ENCODE data around the gene SLC39A9.

Gene SLC39A9

GRCh38 chr14:69398053-69398817, at the start of gene SLC39A9, which contains the start of gene ERH:
Gene SLC39A9 (plus strand): TSS chr14:69398692. CDS start chr14:69399370, 678 bp downstream.
Gene ERH (minus strand): TSS chr14:69398299. CDS start chr14:69398233, 66 bp downstream.
- TF ChIP-seq GATA2 (IDR thresholded peaks at IDR 0.05; ENCODE audit: low read depth, low read length) (no peak), GATA3 (IDR thresholded peaks at IDR 0.05; ENCODE audit: low read depth, low read length) (no peak)

GRCh38 chr14:69349091-69349777, 49.3 kb upstream of the SLC39A9 start:
- no peak for TF ChIP-seq GATA2 (IDR thresholded peaks at IDR 0.05; ENCODE audit: low read depth, low read length)
- TF ChIP-seq GATA3 (IDR thresholded peaks at IDR 0.05; ENCODE audit: low read depth, low read length), result no peak

- no peak for TF ChIP-seq GATA2 (IDR thresholded peaks at IDR 0.05; ENCODE audit: low read depth, low read length)
These were observed 47.6 kb upstream of the SLC39A9 start for GRCh38 chr14:69350892-69351291.

- TF ChIP-seq GATA2 (IDR thresholded peaks at IDR 0.05; ENCODE audit: low read depth, low read length), result no peak
- TF ChIP-seq GATA3 (IDR thresholded peaks at IDR 0.05; ENCODE audit: low read depth, low read length), result no peak
These were observed 47.1 kb upstream of the SLC39A9 start for GRCh38 chr14:69351385-69351784.

GRCh38 chr14:69351911-69352310, 46.6 kb upstream of the SLC39A9 start:
- no peak for TF ChIP-seq GATA2 (IDR thresholded peaks at IDR 0.05; ENCODE audit: low read depth, low read length)
- no peak for TF ChIP-seq GATA3 (IDR thresholded peaks at IDR 0.05; ENCODE audit: low read depth, low read length)

- TF ChIP-seq GATA3 (IDR thresholded peaks at IDR 0.05; ENCODE audit: low read depth, low read length) (no peak), GATA2 (IDR thresholded peaks at IDR 0.05; ENCODE audit: low read depth, low read length) (no peak)
These were observed 45.3 kb upstream of the SLC39A9 start for GRCh38 chr14:69353168-69353567.

GRCh38 chr14:69354383-69355153, 43.9 kb upstream of the SLC39A9 start:
- TF ChIP-seq GATA2 (IDR thresholded peaks at IDR 0.05; ENCODE audit: low read depth, low read length) (no peak), GATA3 (IDR thresholded peaks at IDR 0.05; ENCODE audit: low read depth, low read length) (no peak)

- TF ChIP-seq GATA2 (IDR thresholded peaks at IDR 0.05; ENCODE audit: low read depth, low read length) (no peak), GATA3 (IDR thresholded peaks at IDR 0.05; ENCODE audit: low read depth, low read length) (no peak)
These were observed 43.3 kb upstream of the SLC39A9 start for GRCh38 chr14:69355154-69355597.

GRCh38 chr14:69355607-69356281, 42.7 kb upstream of the SLC39A9 start:
- no peak for TF ChIP-seq GATA3 (IDR thresholded peaks at IDR 0.05; ENCODE audit: low read depth, low read length)
- no peak for TF ChIP-seq GATA2 (IDR thresholded peaks at IDR 0.05; ENCODE audit: low read depth, low read length)

- TF ChIP-seq GATA3 (IDR thresholded peaks at IDR 0.05; ENCODE audit: low read depth, low read length), result no peak
- TF ChIP-seq GATA2 (IDR thresholded peaks at IDR 0.05; ENCODE audit: low read depth, low read length), result no peak
These were observed 41.5 kb upstream of the SLC39A9 start for GRCh38 chr14:69356903-69357543.

GRCh38 chr14:69357544-69358200, 40.8 kb upstream of the SLC39A9 start:
- TF ChIP-seq GATA3 (IDR thresholded peaks at IDR 0.05; ENCODE audit: low read depth, low read length) (no peak), GATA2 (IDR thresholded peaks at IDR 0.05; ENCODE audit: low read depth, low read length) (no peak)

- TF ChIP-seq GATA3 (IDR thresholded peaks at IDR 0.05; ENCODE audit: low read depth, low read length) (no peak), GATA2 (IDR thresholded peaks at IDR 0.05; ENCODE audit: low read depth, low read length) (no peak)
These were observed 40.1 kb upstream of the SLC39A9 start for GRCh38 chr14:69358233-69358963.
